Activated CD4-positive, CD25-positive, alpha-beta regulatory T cell treated with anti-CD3 and anti-CD28 coated beads, Interleukin-2, amount 50 U/mL, for 72 hours (primary cell): ENCODE measurements around the gene MED12L.

Experiments
- DNase-seq: peaks from one replicate; pipeline ENCODE4 v3.0.0; 2021

MED12L gene

GRCh38 chr3:151330899-151331298, 245.4 kb downstream of the MED12L start:
- no peak for DNase-seq

- no peak for DNase-seq
Measured at GRCh38 chr3:151331696-151332095, 246.2 kb downstream of the MED12L start.

GRCh38 chr3:151345859-151346258, 260.4 kb downstream of the MED12L start:
- DNase-seq: no peak

- no peak for DNase-seq
Measured at GRCh38 chr3:151346292-151346691, 260.8 kb downstream of the MED12L start.

- DNase-seq: no peak
Measured at GRCh38 chr3:151347432-151347831, 262.0 kb downstream of the MED12L start.

GRCh38 chr3:151350656-151351055, 265.2 kb downstream of the MED12L start:
- DNase-seq: no peak

GRCh38 chr3:151351219-151351618, 265.8 kb downstream of the MED12L start:
- DNase-seq: no peak

- DNase-seq: no peak
Measured at GRCh38 chr3:151351648-151352047, 266.2 kb downstream of the MED12L start.

GRCh38 chr3:151356794-151357462, 271.5 kb downstream of the MED12L start:
- DNase-seq: no peak

- no peak for DNase-seq
Measured at GRCh38 chr3:151357463-151357850, 272.0 kb downstream of the MED12L start.

GRCh38 chr3:151362751-151363174, 277.3 kb downstream of the MED12L start:
- no peak for DNase-seq

GRCh38 chr3:151366993-151367392, 281.5 kb downstream of the MED12L start:
- DNase-seq: no peak

- no peak for DNase-seq
Measured at GRCh38 chr3:151367448-151367847, 282.0 kb downstream of the MED12L start.

GRCh38 chr3:151371526-151371925, 286.1 kb downstream of the MED12L start:
- DNase-seq: no peak

- DNase-seq: no peak
Measured at GRCh38 chr3:151372063-151372820, 286.8 kb downstream of the MED12L start.

- no peak for DNase-seq
Measured at GRCh38 chr3:151377768-151378385, 292.4 kb downstream of the MED12L start.

GRCh38 chr3:151379083-151379734, 293.7 kb downstream of the MED12L start:
- no peak for DNase-seq

GRCh38 chr3:151382671-151383070, 297.2 kb downstream of the MED12L start:
- no peak for DNase-seq

- no peak for DNase-seq
Measured at GRCh38 chr3:151383111-151383510, 297.6 kb downstream of the MED12L start.

- DNase-seq: no peak
Measured at GRCh38 chr3:151383956-151384355, 298.5 kb downstream of the MED12L start.

GRCh38 chr3:151384741-151385174, 299.3 kb downstream of the MED12L start, which contains the start of gene P2RY12:
Gene P2RY12 (minus strand): TSS chr3:151384753. CDS start chr3:151338845, 45,908 bp downstream.
- DNase-seq: no peak

- DNase-seq: no peak
Measured at GRCh38 chr3:151386056-151386455, 300.6 kb downstream of the MED12L start.

- no peak for DNase-seq
Measured at GRCh38 chr3:151387432-151387831, 302.0 kb downstream of the MED12L start.
